Activated T-helper 2 cell treated with anti-CD3 and anti-CD28 coated beads, Interferon-gamma antibody, Interleukin-2, Interleukin-4, amounts not matched to agents 10 μg/mL and 5 μg/mL and 100 μg/mL, durations not matched to agents 14 hours and 24 hours and 36 hours (primary cell): ENCODE measurements around the gene STAG1. TPM values are rescaled to one million over a fixed set of nuclear protein-coding genes. Genes with fewer than 3 reads are reported as not detected.
"Not testable (repeated sequence)": the region's sequence is repeated elsewhere in the genome, so short reads cannot be mapped to it uniquely, and the experiment has no call there.

Experiments
- DNase-seq: peaks from one replicate; pipeline ENCODE4 v3.0.0; 2021; ENCODE audit warnings: low spot score
- H3K27ac Mint-ChIP-seq: one replicate; pipeline ENCODE4 v1.8.0; 2021; ENCODE audit warnings: mixed read lengths
- H3K27me3 Mint-ChIP-seq: one replicate; pipeline ENCODE4 v1.8.0; 2021; ENCODE audit warnings: low read depth, mixed read lengths
- H3K36me3 Mint-ChIP-seq: one replicate; pipeline ENCODE4 v1.8.0; 2021; ENCODE audit warnings: low read depth, mixed read lengths
- H3K4me1 Mint-ChIP-seq: one replicate; pipeline ENCODE4 v1.8.0; 2021; ENCODE audit warnings: low read depth, mixed read lengths
- H3K4me3 Mint-ChIP-seq: one replicate; pipeline ENCODE4 v1.8.0; 2021; ENCODE audit warnings: low read depth, mild to moderate bottlenecking, moderate library complexity, mixed read lengths
- H3K9me3 Mint-ChIP-seq: one replicate; pipeline ENCODE4 v1.8.0; 2021; ENCODE audit warnings: mixed read lengths
- intact Hi-C: fragments of 100-400 bp; cut with micrococcal nuclease; formaldehyde crosslinking; loops from one replicate; pipeline ENCODE4 v1.15.1; 2023
- total RNA-seq: library from RNA; stranded (reverse); gene quantifications from 2 replicates; pipeline ENCODE4 v1.2.3, GENCODE V29; 2022

The STAG1 gene
- 42.3 and 44.9 TPM in 2 replicates for total RNA-seq

DNA sequence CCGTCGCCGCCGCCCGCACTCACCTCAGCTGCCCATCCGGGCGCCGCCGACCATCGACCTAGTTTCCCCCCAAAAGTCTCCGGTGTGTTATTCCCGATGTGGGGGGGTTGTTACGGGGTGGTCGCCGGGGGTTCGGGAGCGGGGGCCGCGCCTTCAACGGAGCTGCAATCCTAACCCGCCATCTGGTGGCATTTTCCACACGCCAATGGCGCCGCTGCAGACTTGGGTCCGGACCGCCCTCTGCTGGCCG is at the start of gene STAG1:
STAG1 (minus strand) TSS at position 207 of the 250 bp plus-strand sequence. CDS start 121,480 bp downstream, outside the sequence.
- peak within 1 kb of the TSS; percentile 98 for H3K27ac Mint-ChIP-seq

GRCh38 chr3:136801146-136801545 is 49.0 kb upstream of the STAG1 start:
- intact Hi-C loops, DNase-seq, H3K36me3 Mint-ChIP-seq, H3K9me3 Mint-ChIP-seq, H3K4me3 Mint-ChIP-seq, H3K27ac Mint-ChIP-seq: not testable (repeated sequence)
- Mint-ChIP-seq H3K27me3 (peaks cover 13% of the 10 kb centered on the region), H3K4me1 (peaks cover 10% of the 10 kb centered on the region)

More for the DNA sequence above, at the start of gene STAG1:
- no peaks in the 10 kb centered on the region for H3K9me3 Mint-ChIP-seq
- peaks cover 34% of the 10 kb centered on the region for H3K4me1 Mint-ChIP-seq
- H3K36me3 Mint-ChIP-seq: peaks cover 11% of the 10 kb centered on the region
- no peaks in the 10 kb centered on the region for H3K27me3 Mint-ChIP-seq
- no peak for DNase-seq
- peak within 1 kb of the TSS; percentile 95 for H3K4me3 Mint-ChIP-seq
- intact Hi-C loops: loop anchor here (1.0 to 5.0 kb wide), 9 partner anchors 66 to 677 kb away; partner anchors contain the start of genes MSL2, NCK1 and PCCB

- no peaks in the 10 kb centered on the region for H3K36me3 Mint-ChIP-seq
- H3K27me3 Mint-ChIP-seq: peaks cover 19% of the 10 kb centered on the region
- no peak for DNase-seq
- H3K4me1 Mint-ChIP-seq: no peaks in the 10 kb centered on the region
- H3K4me3 Mint-ChIP-seq: no peak overlapping the region
- H3K9me3 Mint-ChIP-seq: no peaks in the 10 kb centered on the region
- intact Hi-C loops: no loop called here
- H3K27ac Mint-ChIP-seq: no peak overlapping the region
Measured at GRCh38 chr3:136792556-136793330, 40.6 kb upstream of the STAG1 start.

DNA sequence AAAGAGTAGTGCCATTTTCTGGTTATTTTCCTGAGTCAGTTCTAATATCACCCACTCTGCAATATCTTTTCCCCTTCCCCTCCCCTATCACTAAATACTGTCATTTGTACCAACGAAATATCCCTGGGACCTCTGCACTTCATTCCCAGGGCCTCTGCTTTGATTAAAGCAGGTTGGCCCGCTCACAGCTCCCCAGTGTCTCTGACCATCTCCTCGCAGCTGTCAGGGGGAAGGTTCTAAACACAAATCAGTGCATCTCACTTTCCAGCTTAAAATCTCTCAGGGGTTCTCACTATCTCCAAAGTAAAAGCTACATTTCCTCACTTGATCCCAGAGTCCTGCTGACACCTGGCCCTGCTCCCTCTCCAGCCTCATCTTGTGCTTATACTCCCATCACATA is 38.6 kb upstream of the STAG1 start:
- intact Hi-C loops: no loop called here
- Mint-ChIP-seq H3K9me3 (no peaks in the 10 kb centered on the region), H3K4me1 (peaks cover 14% of the 10 kb centered on the region), H3K27me3 (peaks cover 19% of the 10 kb centered on the region), H3K36me3 (no peaks in the 10 kb centered on the region), H3K4me3 (no peak overlapping the region), H3K27ac (no peak overlapping the region)
- no peak for DNase-seq

DNA sequence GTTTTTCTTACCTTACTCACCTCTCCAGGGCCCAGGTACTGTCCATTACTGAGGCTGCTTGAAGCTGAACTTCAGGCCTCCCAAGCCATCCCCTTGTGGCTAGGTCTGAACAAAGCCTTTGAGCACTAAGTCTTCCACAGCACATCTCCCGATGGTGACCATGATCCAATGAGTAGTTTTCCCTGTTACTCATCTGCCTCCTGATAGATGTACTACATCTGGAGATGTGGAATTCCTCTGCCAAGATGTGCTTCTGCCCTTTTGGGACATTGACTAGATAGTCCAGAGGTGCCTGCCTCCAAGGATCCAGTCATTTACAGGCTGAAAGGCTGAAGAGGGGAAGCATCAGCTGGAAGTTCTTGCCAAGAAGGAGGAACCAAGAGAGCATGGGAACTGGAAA is 37.8 kb upstream of the STAG1 start:
- H3K27ac Mint-ChIP-seq: no peak overlapping the region
- no peak overlapping the region for H3K4me3 Mint-ChIP-seq
- H3K36me3 Mint-ChIP-seq: no peaks in the 10 kb centered on the region
- H3K4me1 Mint-ChIP-seq: peaks cover 14% of the 10 kb centered on the region
- intact Hi-C loops: no loop called here
- H3K9me3 Mint-ChIP-seq: no peaks in the 10 kb centered on the region
- DNase-seq: no peak
- peaks cover 16% of the 10 kb centered on the region for H3K27me3 Mint-ChIP-seq

DNA sequence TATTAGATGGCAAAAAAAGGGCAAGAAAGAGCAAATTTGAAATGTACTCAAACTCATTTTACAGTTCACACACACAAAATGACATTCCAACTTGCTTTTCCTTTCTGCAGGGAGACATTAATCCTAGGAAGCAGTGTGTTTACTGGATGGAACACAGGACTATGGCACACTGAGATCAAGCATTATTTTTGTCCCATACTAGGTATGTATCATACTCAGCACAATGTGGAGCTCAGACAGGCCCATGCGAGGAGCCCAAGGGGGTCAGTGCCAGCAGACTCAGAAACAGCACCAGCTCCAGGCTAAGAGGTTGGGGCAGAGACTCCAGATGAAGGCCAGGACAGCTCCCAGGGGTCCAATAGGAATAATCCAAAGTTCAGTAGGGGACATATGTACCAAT is 36.0 kb upstream of the STAG1 start:
- H3K36me3 Mint-ChIP-seq: no peaks in the 10 kb centered on the region
- no peak overlapping the region for H3K4me3 Mint-ChIP-seq
- peaks cover 14% of the 10 kb centered on the region for H3K4me1 Mint-ChIP-seq
- peaks cover 11% of the 10 kb centered on the region for H3K27me3 Mint-ChIP-seq
- intact Hi-C loops: no loop called here
- DNase-seq: no peak
- H3K9me3 Mint-ChIP-seq: no peaks in the 10 kb centered on the region
- H3K27ac Mint-ChIP-seq: no peak overlapping the region

- peaks cover 8% of the 10 kb centered on the region for H3K27me3 Mint-ChIP-seq
- H3K9me3 Mint-ChIP-seq: no peaks in the 10 kb centered on the region
- no peaks in the 10 kb centered on the region for H3K36me3 Mint-ChIP-seq
- no peak for DNase-seq
- H3K4me3 Mint-ChIP-seq: no peak overlapping the region
- intact Hi-C loops: no loop called here
- peak overlapping the region; percentile 51 for H3K27ac Mint-ChIP-seq
- peaks cover 14% of the 10 kb centered on the region for H3K4me1 Mint-ChIP-seq
Measured at GRCh38 chr3:136787349-136787748, 35.2 kb upstream of the STAG1 start.

DNA sequence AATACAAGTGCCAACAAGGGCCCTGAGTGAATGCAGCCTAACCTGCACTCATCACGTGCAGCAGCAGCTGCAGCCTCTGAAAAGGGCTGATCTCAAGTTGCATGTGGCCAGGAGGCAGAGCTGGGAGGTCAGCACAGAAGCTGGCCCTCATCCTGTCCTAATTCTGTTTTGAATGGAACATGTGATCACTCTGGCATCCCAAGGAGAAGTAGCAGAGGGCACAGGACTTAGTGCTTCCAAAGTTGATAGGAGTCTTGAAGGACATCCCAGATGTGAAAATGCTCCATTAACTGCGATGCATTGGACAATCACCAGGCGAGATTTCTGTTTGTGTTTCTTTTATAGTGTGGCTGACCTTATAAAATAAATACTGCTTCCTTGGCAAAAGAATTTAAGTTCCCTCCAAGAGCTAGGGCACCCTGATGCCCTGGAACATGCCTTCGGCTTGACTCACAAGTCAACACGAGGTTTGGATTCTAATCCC is 31.6 kb upstream of the STAG1 start:
- intact Hi-C loops: no loop called here
- peaks cover 14% of the 10 kb centered on the region for H3K4me1 Mint-ChIP-seq
- DNase-seq: no peak
- no peak overlapping the region for H3K27ac Mint-ChIP-seq
- no peak overlapping the region for H3K4me3 Mint-ChIP-seq
- H3K36me3 Mint-ChIP-seq: no peaks in the 10 kb centered on the region
- H3K9me3 Mint-ChIP-seq: no peaks in the 10 kb centered on the region
- no peaks in the 10 kb centered on the region for H3K27me3 Mint-ChIP-seq

DNA sequence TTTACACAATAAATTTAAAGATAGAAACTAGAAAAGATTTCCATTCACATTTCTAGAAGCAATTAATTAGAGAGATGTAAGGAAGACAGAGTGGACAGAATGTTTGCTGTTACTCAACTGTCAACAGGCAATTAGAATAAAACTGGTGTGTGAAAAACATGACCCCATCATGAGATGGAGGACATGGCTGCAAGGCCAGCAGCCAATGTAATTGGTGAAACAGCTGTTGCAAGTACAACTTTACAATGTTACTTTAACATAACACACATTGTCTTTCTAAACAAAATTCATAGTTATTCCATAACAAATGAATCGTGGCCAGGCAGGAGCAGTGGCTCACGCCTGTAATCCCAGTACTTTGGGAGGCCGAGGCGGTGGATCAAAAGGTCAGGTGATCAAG is 28.6 kb upstream of the STAG1 start:
- intact Hi-C loops: no loop called here
- H3K9me3 Mint-ChIP-seq: no peaks in the 10 kb centered on the region
- no peaks in the 10 kb centered on the region for H3K4me1 Mint-ChIP-seq
- H3K27ac Mint-ChIP-seq: no peak overlapping the region
- no peaks in the 10 kb centered on the region for H3K36me3 Mint-ChIP-seq
- H3K4me3 Mint-ChIP-seq: no peak overlapping the region
- DNase-seq: no peak
- peaks cover 3% of the 10 kb centered on the region for H3K27me3 Mint-ChIP-seq

DNA sequence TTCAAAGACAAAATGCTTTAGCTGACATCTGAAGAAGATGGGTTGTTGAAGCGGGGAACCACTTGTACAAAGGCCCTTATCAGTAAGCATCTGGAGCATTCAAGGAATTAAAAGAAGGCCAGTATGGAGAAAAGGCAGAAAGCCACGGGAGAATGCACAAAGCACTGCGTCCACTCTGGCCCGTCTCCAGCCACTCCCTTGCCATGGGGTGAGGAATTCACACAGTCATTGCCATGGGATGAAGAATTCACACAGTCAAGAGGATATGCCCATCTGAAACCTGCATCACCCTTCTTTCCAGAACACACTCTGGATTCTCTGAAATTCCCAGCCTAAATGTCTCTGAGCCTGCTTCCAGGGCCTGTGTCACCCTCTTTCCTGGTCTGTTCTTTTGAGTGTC is 26.7 kb upstream of the STAG1 start:
- intact Hi-C loops: no loop called here
- Mint-ChIP-seq H3K36me3 (no peaks in the 10 kb centered on the region), H3K4me1 (no peaks in the 10 kb centered on the region), H3K9me3 (no peaks in the 10 kb centered on the region), H3K27me3 (peaks cover 3% of the 10 kb centered on the region), H3K27ac (no peak overlapping the region), H3K4me3 (no peak overlapping the region)
- DNase-seq: no peak

- H3K27me3 Mint-ChIP-seq: no peaks in the 10 kb centered on the region
- intact Hi-C loops: no loop called here
- H3K4me3 Mint-ChIP-seq: no peak overlapping the region
- H3K9me3 Mint-ChIP-seq: no peaks in the 10 kb centered on the region
- no peaks in the 10 kb centered on the region for H3K4me1 Mint-ChIP-seq
- no peaks in the 10 kb centered on the region for H3K36me3 Mint-ChIP-seq
- no peak overlapping the region for H3K27ac Mint-ChIP-seq
- DNase-seq: no peak
Measured at GRCh38 chr3:136772709-136773108, 20.5 kb upstream of the STAG1 start.

GRCh38 chr3:136758160-136759102 is 6.3 kb upstream of the STAG1 start:
- not testable (repeated sequence) for H3K4me3 Mint-ChIP-seq, H3K27me3 Mint-ChIP-seq, DNase-seq, H3K27ac Mint-ChIP-seq, H3K36me3 Mint-ChIP-seq
- intact Hi-C loops: loop anchor here (1.0 kb wide), 1 partner anchor 256 kb away; no protein-coding TSS in a partner anchor
- H3K9me3 Mint-ChIP-seq: peaks cover 16% of the 10 kb centered on the region
- H3K4me1 Mint-ChIP-seq: peaks cover 15% of the 10 kb centered on the region

DNA sequence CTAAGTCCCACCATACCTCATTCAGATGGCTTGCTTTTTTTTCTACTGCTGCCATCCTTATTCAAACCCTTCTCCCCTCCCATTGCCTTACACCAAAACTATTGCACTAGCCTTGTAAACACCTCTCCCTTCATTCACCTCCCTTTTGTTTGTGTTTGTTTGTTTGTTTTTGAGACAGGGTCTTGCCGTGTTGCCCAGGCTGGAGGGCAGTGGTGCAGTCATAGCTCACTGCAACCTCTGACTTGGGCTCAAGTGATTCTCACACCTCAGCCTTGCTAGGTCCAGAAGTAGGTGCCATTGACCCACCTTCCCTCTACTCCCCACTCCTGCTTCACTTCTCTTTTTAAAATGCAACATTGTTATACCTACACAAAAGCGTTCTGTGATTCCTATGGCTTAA is 3.0 kb upstream of the STAG1 start:
- Mint-ChIP-seq H3K4me3 (peak overlapping the region; percentile 2), H3K27me3 (peaks cover 3% of the 10 kb centered on the region), H3K9me3 (peaks cover 4% of the 10 kb centered on the region), H3K4me1 (peaks cover 26% of the 10 kb centered on the region), H3K36me3 (peaks cover 11% of the 10 kb centered on the region), H3K27ac (peak overlapping the region; percentile 1)
- intact Hi-C loops: no loop called here
- DNase-seq: no peak
